Measurements from ENCODE around the gene ATRNL1.
"Not testable (repeated sequence)": the region's sequence is repeated elsewhere in the genome, so short reads cannot be mapped to it uniquely, and the experiment has no call there.

The ATRNL1 gene

DNA sequence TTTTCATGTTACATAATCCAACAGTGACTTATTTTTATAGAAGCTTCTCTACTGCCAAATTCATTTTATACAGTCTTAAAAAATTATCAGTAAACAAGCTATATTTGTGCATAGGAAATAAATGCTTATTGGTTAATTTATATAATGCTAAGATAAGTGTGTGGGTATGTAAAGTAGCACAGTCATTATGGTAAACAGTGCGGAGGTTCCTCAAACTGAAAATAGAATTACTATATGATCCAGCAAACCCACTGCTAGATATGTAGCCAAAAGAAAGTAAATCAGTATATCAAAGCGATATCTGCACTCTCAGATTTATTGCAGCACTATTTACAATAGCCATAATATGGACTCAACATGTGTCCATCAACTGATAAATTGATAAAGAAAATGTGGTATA lies 71.1 kb downstream of the ATRNL1 start:
- Mint-ChIP-seq H3K9me3 (no peaks in the 10 kb centered on the region), H3K4me1 (no peaks in the 10 kb centered on the region), H3K36me3 (ENCODE audit: insufficient read depth) (no peaks in the 10 kb centered on the region), H3K27me3 (peaks cover 16% of the 10 kb centered on the region), H3K27ac (ENCODE audit: low read depth) (no peak overlapping the region), H3K4me3 (no peak overlapping the region)
- DNase-seq (ENCODE audit: low spot score in 2 of 2) = no peak
- ATAC-seq (replicated peaks; ENCODE audit: extremely low read depth, poor library complexity, severe bottlenecking) = no peak

DNA sequence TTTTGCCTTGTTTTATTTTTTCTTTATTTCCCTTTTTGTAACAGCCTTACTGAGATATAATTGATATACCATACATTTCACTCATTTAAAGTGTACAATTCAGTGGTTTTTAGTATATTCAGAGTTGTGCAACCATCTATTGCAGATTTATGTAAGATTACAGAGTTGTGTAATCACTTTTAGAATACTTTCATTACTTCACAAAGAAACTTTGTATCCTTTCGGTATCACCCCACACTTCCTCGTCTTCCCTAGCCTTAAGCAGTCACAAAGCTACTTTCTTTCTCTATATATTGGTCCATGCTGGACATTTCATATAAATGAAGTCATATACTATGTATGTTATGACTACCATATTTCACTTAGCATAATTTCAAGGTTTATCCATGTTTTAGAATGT lies 74.6 kb downstream of the ATRNL1 start:
- no peak for DNase-seq (ENCODE audit: low spot score in 2 of 2)
- no peak overlapping the region for H3K4me3 Mint-ChIP-seq

DNA sequence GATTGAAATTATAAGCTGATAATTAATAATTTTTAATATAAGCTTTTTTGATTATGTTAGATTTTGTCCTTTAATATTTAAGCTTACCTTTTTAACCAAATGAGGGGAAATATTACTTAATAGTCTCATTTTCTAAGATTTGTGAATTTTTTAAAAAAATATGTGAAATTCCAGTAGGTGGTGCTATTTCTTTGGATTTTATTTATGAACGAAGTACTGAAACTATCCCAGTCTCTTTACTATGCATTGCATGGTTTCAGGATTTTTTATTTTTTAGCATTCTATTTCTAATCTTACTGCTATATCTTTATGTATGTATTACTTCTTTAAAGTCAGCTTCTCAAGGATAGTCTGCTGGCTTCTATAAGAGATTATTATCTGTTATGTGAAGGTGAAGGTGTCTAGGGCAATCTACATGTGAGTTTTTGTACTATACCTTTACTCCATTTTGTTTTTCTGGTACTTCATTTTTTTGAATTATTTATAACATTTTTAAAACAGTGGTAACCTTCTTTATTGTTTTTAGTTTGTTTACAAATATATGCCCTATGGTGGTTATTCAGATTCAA lies 78.3 kb downstream of the ATRNL1 start:
- DNase-seq (ENCODE audit: low spot score in 2 of 2) (no peak), ATAC-seq (replicated peaks; ENCODE audit: extremely low read depth, poor library complexity, severe bottlenecking) (no peak)
- no peaks in the 10 kb centered on the region for H3K9me3 Mint-ChIP-seq
- H3K4me3 Mint-ChIP-seq = no peak overlapping the region
- no peaks in the 10 kb centered on the region for H3K4me1 Mint-ChIP-seq
- H3K27ac Mint-ChIP-seq (ENCODE audit: low read depth) = no peak overlapping the region
- peaks cover 13% of the 10 kb centered on the region for H3K27me3 Mint-ChIP-seq
- no peaks in the 10 kb centered on the region for H3K36me3 Mint-ChIP-seq (ENCODE audit: insufficient read depth)

More for the DNA sequence above, 74.6 kb downstream of the ATRNL1 start:
- Mint-ChIP-seq H3K36me3 (ENCODE audit: insufficient read depth) (no peaks in the 10 kb centered on the region), H3K27ac (ENCODE audit: low read depth) (no peak overlapping the region), H3K27me3 (peaks cover 3% of the 10 kb centered on the region), H3K4me1 (no peaks in the 10 kb centered on the region), H3K9me3 (no peaks in the 10 kb centered on the region)
- no peak for ATAC-seq (replicated peaks; ENCODE audit: extremely low read depth, poor library complexity, severe bottlenecking)

DNA sequence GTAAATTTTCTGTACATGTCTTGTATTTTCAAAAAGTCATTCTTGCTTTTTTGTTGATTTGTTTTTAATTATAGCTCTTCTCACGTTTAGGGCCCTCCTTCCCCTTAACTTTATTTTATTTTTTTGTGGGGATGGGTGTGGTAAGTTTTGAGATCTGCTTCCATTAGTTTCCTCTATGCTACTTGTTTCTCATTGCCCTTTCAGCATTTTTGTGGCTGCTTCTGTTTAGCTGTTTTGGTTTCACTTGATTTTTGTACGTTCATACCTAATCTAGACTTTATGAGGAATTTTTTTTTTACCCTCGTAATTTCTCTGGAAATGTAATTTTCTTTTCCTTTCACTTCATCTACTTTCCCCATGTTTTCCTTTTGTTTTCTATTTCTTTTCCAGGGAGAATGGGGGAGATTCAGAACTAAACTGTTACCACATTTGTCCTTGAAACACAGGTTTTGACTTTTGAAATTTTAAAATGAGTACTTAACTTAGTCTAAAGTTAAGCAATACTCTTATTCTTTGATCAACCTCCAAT lies 80.8 kb downstream of the ATRNL1 start:
- no peak for ATAC-seq (replicated peaks; ENCODE audit: extremely low read depth, poor library complexity, severe bottlenecking)

DNA sequence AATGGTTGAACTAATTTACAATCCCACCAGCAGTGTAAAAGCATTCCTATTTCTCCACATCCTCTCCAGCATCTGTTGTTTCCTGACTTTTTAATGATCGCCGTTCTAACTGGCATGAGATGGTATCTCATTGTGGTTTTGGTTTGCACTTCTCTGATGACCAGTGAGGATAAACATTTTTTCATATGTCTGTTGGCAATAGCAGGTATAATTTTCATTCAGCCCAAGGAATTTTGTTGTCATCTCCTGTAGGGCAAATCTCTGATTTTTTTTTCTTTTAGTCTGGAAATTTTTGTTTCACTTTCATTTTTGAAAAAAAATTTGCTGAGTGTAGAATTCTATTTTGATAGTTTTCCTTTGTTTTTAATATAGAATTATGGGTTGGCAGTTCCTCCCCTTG lies 114.1 kb downstream of the ATRNL1 start:
- H3K9me3 Mint-ChIP-seq; H3K27me3 Mint-ChIP-seq; ATAC-seq (replicated peaks; ENCODE audit: extremely low read depth, poor library complexity, severe bottlenecking); DNase-seq (ENCODE audit: low spot score in 2 of 2); H3K36me3 Mint-ChIP-seq (ENCODE audit: insufficient read depth); H3K4me1 Mint-ChIP-seq: not testable (repeated sequence)
- Mint-ChIP-seq H3K4me3 (peak overlapping the region; percentile 42), H3K27ac (ENCODE audit: low read depth) (peak overlapping the region; percentile 20)

More for the DNA sequence above, 80.8 kb downstream of the ATRNL1 start:
- Mint-ChIP-seq H3K4me3 (no peak overlapping the region), H3K9me3 (no peaks in the 10 kb centered on the region), H3K27me3 (peaks cover 16% of the 10 kb centered on the region), H3K27ac (ENCODE audit: low read depth) (no peak overlapping the region), H3K4me1 (no peaks in the 10 kb centered on the region), H3K36me3 (ENCODE audit: insufficient read depth) (no peaks in the 10 kb centered on the region)
- no peak for DNase-seq (ENCODE audit: low spot score in 2 of 2)

DNA sequence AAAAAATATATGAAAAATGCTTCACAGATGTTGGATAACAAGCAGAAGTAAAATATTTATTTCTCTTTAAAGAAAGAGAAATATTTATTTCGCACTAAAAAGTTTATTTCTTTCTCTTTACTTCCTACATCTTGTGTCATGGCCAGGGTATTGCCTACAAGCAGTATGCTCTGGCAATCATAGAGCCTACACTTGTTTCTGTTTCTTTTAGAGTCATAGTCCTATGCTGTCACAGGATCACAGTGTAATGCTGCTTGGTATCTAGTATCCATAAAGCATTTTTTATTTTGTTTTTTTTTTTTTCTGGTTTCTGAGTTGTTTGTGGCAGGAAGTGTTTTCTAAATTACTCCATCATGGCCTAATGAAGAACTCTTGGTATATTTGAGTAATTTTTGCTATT lies 116.0 kb downstream of the ATRNL1 start:
- Mint-ChIP-seq H3K4me3 (no peak overlapping the region), H3K27me3 (no peaks in the 10 kb centered on the region), H3K36me3 (ENCODE audit: insufficient read depth) (no peaks in the 10 kb centered on the region), H3K9me3 (peaks cover 4% of the 10 kb centered on the region), H3K4me1 (peaks cover 6% of the 10 kb centered on the region), H3K27ac (ENCODE audit: low read depth) (no peak overlapping the region)
- DNase-seq (ENCODE audit: low spot score in 2 of 2) (no peak), ATAC-seq (replicated peaks; ENCODE audit: extremely low read depth, poor library complexity, severe bottlenecking) (no peak)

DNA sequence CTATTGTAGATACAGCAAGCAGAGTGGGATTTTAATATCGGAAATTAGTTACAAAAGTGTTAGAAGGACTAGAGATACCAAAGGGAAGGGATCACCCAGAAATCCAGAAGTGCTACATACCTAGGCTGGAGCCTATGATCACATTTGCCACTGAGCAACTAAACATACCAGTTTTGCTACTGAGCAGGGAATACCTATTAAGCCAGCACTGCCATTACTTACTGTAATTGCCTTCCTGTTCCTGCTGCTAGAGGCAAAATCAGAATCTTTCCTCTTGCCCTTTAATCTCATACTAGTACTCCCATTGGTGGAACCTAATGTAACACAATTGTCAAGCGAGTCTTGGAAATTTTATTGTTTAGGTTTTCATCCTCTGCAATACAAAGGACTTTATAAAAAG lies 121.7 kb downstream of the ATRNL1 start:
- Mint-ChIP-seq H3K4me3 (no peak overlapping the region), H3K4me1 (no peaks in the 10 kb centered on the region), H3K36me3 (ENCODE audit: insufficient read depth) (no peaks in the 10 kb centered on the region), H3K27ac (ENCODE audit: low read depth) (no peak overlapping the region), H3K9me3 (peaks cover 4% of the 10 kb centered on the region), H3K27me3 (no peaks in the 10 kb centered on the region)
- DNase-seq (ENCODE audit: low spot score in 2 of 2) (no peak), ATAC-seq (replicated peaks; ENCODE audit: extremely low read depth, poor library complexity, severe bottlenecking) (no peak)

DNA sequence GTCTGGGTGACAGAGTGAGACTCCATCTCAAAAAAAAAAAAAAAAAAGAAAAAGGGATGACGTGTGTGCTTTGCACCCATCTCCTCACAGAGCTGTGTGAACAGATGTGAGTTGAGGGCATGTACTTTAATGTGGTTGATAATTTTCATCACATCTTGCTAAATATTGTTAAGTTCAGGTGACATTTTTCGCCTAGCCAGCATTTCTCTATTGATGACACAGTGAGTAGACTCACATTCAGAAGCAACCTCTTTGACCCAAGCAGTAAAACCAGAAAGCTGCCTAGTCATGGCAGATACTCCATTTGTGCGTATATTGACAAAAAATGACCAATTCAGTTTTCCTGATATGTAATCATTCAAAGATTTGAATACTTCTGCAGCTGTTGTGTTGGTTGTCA lies 126.0 kb downstream of the ATRNL1 start:
- ATAC-seq (replicated peaks; ENCODE audit: extremely low read depth, poor library complexity, severe bottlenecking) = no peak
- H3K4me1 Mint-ChIP-seq = no peaks in the 10 kb centered on the region
- no peaks in the 10 kb centered on the region for H3K36me3 Mint-ChIP-seq (ENCODE audit: insufficient read depth)
- DNase-seq (ENCODE audit: low spot score in 2 of 2) = no peak
- no peak overlapping the region for H3K4me3 Mint-ChIP-seq
- H3K9me3 Mint-ChIP-seq = peaks cover 6% of the 10 kb centered on the region
- no peak overlapping the region for H3K27ac Mint-ChIP-seq (ENCODE audit: low read depth)
- no peaks in the 10 kb centered on the region for H3K27me3 Mint-ChIP-seq

DNA sequence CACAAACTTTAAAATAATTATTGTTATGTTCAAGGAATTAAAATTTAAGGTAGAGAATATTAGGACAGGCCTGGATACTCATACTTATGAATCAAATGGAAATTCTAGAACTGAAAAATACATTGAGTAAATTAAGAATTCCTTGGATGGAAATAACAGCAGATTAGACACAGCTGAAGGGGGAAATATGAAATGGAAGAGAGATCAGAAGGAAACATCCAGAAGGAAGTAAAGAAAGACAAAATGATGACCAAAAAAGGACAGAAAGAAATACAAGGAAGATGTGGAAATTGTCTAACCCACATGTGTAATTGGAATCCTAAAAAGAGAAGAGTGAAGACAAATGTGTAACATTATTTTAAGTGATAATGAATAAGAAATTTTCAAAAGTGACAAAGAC lies 128.9 kb downstream of the ATRNL1 start:
- DNase-seq (ENCODE audit: low spot score in 2 of 2) (no peak), ATAC-seq (replicated peaks; ENCODE audit: extremely low read depth, poor library complexity, severe bottlenecking) (no peak)
- Mint-ChIP-seq H3K27me3 (no peaks in the 10 kb centered on the region), H3K36me3 (ENCODE audit: insufficient read depth) (no peaks in the 10 kb centered on the region), H3K4me1 (no peaks in the 10 kb centered on the region), H3K27ac (ENCODE audit: low read depth) (no peak overlapping the region), H3K4me3 (no peak overlapping the region), H3K9me3 (peaks cover 6% of the 10 kb centered on the region)

DNA sequence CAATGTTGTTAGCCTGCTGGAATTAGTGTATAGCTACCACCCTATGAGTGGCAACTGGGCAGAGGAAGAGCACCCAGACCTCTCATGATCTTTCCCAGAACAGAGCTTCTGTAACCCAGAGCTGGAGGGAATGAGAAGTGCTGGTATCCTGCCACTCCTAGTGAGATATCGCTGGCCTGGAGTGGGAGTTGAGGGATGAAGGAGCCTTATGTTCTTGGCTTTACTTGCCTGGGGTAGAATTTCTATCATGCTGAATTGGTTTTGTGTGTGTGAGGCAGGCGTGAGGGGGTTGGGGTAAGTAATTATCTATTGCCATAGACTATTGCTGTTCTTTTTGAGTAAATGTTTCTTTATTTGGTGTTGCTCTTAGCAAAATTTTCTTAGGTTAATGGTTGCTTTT lies 146.6 kb downstream of the ATRNL1 start:
- H3K27me3 Mint-ChIP-seq = no peaks in the 10 kb centered on the region
- H3K4me3 Mint-ChIP-seq = no peak overlapping the region
- ATAC-seq (replicated peaks; ENCODE audit: extremely low read depth, poor library complexity, severe bottlenecking) (no peak), DNase-seq (ENCODE audit: low spot score in 2 of 2) (no peak)
- peaks cover 5% of the 10 kb centered on the region for H3K9me3 Mint-ChIP-seq
- no peaks in the 10 kb centered on the region for H3K36me3 Mint-ChIP-seq (ENCODE audit: insufficient read depth)
- H3K27ac Mint-ChIP-seq (ENCODE audit: low read depth) = no peak overlapping the region
- H3K4me1 Mint-ChIP-seq = no peaks in the 10 kb centered on the region

DNA sequence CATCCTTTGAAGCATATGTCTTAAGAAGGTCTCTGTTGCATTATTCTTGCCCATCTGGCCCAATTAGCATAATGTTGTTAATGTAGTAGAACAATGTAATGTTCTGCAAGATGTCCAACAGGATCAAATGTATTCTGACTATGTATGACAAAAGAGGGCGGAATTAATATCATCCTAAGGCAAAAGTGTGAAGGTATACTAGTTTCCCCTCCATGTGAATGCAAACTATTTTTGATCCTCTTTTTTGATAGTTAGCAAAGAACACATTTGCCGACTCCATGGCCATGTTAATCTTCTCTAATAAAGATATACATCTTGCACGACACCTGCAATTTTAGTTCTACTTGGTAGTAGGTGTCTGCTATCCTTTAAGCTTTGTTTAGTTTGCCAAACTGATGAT lies 157.6 kb downstream of the ATRNL1 start:
- Mint-ChIP-seq H3K36me3 (ENCODE audit: insufficient read depth) (no peaks in the 10 kb centered on the region), H3K27me3 (no peaks in the 10 kb centered on the region), H3K9me3 (peaks cover 14% of the 10 kb centered on the region), H3K4me1 (no peaks in the 10 kb centered on the region), H3K27ac (ENCODE audit: low read depth) (no peak overlapping the region), H3K4me3 (no peak overlapping the region)
- ATAC-seq (replicated peaks; ENCODE audit: extremely low read depth, poor library complexity, severe bottlenecking) (no peak), DNase-seq (ENCODE audit: low spot score in 2 of 2) (no peak)

DNA sequence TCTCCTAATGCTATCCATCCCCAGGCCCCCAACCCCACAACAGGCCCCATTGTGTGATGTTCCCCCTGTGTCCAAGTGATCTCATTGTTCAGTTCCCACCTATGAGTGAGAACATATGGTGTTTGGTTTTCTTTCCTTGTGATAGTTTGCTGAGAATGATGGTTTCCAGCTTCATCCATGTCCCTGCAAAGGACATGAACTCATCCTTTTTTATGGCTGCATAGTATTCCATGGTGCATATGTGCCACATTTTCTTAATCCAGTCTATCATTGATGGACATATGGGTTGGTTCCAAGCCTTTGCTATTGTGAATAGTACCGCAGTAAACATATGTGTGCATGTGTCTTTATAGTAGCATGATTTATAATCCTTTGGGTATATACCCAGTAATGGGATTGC lies 160.6 kb downstream of the ATRNL1 start:
- not testable (repeated sequence) for ATAC-seq (replicated peaks; ENCODE audit: extremely low read depth, poor library complexity, severe bottlenecking); H3K27ac Mint-ChIP-seq (ENCODE audit: low read depth); DNase-seq (ENCODE audit: low spot score in 2 of 2); H3K27me3 Mint-ChIP-seq; H3K36me3 Mint-ChIP-seq (ENCODE audit: insufficient read depth); H3K4me3 Mint-ChIP-seq; H3K4me1 Mint-ChIP-seq
- peaks cover 31% of the 10 kb centered on the region for H3K9me3 Mint-ChIP-seq

DNA sequence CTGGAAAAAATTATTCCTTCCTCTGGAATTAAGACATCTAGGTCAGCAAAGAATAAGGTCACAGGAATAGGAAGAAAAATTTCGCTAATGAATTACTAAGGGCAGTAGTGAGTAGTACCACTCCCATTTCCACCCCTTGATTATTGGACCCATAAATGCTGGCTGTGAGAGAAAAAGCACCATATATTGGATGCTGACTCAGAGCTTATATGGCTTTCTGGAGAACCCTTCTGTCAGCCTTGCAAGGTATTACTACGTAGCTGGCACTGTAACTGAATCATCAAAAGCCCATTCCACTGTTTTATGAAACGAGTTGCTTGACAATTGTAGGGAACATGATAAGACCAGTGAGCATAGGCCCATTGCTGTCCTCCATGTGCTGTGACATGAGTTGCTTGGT lies 179.3 kb downstream of the ATRNL1 start:
- Mint-ChIP-seq H3K27ac (ENCODE audit: low read depth) (no peak overlapping the region), H3K4me1 (no peaks in the 10 kb centered on the region), H3K4me3 (no peak overlapping the region), H3K27me3 (no peaks in the 10 kb centered on the region), H3K36me3 (ENCODE audit: insufficient read depth) (no peaks in the 10 kb centered on the region), H3K9me3 (peaks cover 7% of the 10 kb centered on the region)
- no peak for ATAC-seq (replicated peaks; ENCODE audit: extremely low read depth, poor library complexity, severe bottlenecking)
- DNase-seq (ENCODE audit: low spot score in 2 of 2) = no peak

All from central memory CD8-positive, alpha-beta T cell (primary cell).